Stimulated activated CD8-positive, alpha-beta memory T cell treated with anti-CD3 and anti-CD28 coated beads, Interleukin-2, amount 100 ng/mL, for 48 hours (primary cell): ENCODE results near the gene SEMA4B.

ENCODE experiments used
- DNase-seq, 2 donors: peaks; one replicate each; pipeline ENCODE4 v3.0.0-alpha.2; 2020; ENCODE audit warnings: low read depth in 2 of 2

Gene SEMA4B

GRCh38 chr15:90225504-90226234 lies 24.5 kb downstream of the SEMA4B start:
- no peak for DNase-seq

DNA sequence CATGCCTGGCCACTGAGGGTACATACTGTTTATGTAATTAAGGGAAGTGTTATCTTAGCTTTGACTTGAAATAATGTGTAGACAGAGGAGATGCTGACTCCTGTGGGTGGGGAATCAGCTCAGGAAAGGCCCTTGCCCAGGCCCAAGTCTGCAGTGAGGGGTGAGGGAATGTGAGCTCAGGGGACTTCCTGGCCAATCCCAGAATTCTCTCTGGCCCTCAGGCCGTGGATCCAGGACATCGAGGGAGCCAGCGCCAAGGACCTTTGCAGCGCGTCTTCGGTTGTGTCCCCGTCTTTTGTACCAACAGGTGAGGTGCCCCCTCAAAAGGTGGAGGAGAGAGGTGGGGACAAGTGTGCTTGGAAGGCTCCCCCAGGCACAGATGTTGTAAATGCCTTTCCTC lies 26.2 kb downstream of the SEMA4B start:
- no peak for DNase-seq

- DNase-seq: no peak
These were observed 27.0 kb downstream of the SEMA4B start for GRCh38 chr15:90227816-90228772.

DNA sequence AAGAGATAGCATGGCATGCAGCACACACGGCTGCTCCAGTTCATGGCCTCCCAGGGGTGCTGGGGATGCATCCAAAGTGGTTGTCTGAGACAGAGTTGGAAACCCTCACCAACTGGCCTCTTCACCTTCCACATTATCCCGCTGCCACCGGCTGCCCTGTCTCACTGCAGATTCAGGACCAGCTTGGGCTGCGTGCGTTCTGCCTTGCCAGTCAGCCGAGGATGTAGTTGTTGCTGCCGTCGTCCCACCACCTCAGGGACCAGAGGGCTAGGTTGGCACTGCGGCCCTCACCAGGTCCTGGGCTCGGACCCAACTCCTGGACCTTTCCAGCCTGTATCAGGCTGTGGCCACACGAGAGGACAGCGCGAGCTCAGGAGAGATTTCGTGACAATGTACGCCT lies 27.8 kb downstream of the SEMA4B start:
- no peak for DNase-seq

- no peak for DNase-seq
These were observed 29.0 kb downstream of the SEMA4B start for GRCh38 chr15:90230071-90230494.

GRCh38 chr15:90230610-90231009 lies 29.5 kb downstream of the SEMA4B start:
- no peak for DNase-seq

DNA sequence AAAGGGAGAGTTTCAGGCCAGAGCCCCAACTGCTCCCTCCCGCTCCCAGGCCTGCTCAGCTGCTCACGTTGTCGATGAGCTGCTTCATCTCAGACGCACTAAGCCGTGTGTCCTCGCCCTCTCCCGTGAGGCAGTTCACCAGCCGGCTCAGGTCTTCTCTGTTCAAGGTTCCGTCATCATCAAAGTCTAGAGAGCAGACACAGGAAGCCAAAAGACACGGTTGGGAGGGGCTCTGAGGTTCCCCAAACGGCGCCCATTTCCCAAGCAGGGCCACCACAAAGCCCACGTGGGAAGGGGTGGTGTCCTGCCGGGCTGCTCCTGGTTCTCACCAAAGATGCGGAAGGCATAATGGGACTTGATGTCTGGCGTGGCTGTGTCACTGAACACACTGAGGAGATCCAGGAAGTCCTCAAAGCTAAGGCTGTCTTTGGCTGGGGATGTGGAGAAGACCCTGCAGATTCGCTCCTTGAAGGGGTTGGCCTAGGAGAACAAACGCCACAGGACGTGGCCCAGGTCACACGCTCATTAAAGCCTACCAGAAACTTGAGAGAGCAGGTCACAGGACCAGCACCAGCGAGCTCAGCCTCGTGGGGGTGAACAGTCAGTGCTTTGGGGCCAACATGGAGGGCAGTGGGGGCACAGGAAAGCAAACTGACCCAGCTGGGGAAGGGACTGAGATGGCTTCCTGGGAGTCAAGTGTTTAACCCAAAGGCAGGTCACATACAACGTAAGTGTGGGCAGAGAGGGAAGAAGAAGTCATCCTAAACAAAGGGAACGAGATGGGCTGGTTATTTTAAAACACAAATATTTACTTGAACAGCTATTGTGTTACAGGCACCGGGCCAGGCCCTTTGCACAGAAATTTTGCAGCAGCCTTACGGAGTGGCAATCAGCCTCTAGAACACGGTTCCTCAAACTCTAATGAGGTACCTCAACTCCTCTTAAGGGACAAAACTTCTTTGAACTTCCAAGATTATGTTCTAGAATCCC lies 30.2 kb downstream of the SEMA4B start:
- DNase-seq: peak; percentile 16 to 50

GRCh38 chr15:90232196-90232595 lies 31.1 kb downstream of the SEMA4B start:
- DNase-seq: no peak

GRCh38 chr15:90232941-90233386 lies 31.8 kb downstream of the SEMA4B start:
- DNase-seq: no peak

- peak; percentile 94 to 98 for DNase-seq
These were observed 32.4 kb downstream of the SEMA4B start, which contains the start of gene CIB1 for GRCh38 chr15:90233387-90234095. CIB1 (minus strand) TSS chr15:90233941; CDS start chr15:90233885, 56 bp downstream.

DNA sequence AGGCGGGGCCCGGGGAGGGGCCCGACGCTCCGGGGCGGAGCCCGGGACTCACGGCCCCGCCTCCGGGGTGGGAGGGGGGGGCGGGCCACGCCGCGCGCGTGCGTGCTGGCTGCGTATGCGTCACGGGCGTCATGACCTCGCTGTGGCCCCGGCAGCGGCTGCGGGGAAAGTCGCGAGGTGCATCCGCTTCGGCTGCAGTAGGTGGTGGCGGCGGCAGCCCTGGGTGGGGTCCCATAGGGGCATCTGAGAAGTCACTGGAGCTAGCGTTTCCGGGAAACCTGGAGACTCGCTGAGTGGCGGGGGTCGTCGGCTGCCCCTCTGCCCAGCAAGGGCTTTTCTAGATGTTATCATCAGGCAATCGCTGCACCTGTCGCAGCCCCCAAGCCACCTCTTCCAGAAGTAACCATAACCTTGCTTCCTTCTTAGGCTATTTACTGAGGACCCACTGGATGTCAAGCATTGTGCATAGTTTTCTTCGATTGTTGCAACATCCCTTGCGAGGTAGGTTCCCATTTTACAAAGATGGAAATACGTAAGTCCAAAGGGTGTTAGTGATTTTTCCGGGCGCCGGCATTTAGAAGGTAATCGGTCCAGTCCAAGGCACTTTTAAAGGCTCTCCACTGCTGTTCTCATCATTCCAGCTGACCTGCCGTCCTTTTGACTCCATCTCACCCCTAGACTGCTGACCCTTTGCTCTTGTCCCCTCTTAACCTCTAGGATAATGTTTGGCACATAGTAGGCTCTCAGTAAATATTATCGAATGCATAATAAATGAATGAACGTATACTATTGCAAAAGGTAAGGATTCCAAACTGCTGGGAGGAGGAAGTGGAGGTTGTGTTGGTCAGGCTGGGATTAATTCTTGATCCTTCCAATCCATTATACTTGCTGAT lies 33.2 kb downstream of the SEMA4B start, which contains the start of gene GDPGP1:
Gene GDPGP1, plus strand, starts transcription at position 114 of the 893 bp plus-strand sequence. CDS start 6,700 bp downstream, outside the sequence.
- no peak for DNase-seq

- DNase-seq: no peak
These were observed 38.2 kb downstream of the SEMA4B start for GRCh38 chr15:90239371-90239770.

GRCh38 chr15:90240856-90241255 lies 39.7 kb downstream of the SEMA4B start:
- DNase-seq: no peak

- DNase-seq: no peak
These were observed 40.4 kb downstream of the SEMA4B start for GRCh38 chr15:90241343-90242192.

DNA sequence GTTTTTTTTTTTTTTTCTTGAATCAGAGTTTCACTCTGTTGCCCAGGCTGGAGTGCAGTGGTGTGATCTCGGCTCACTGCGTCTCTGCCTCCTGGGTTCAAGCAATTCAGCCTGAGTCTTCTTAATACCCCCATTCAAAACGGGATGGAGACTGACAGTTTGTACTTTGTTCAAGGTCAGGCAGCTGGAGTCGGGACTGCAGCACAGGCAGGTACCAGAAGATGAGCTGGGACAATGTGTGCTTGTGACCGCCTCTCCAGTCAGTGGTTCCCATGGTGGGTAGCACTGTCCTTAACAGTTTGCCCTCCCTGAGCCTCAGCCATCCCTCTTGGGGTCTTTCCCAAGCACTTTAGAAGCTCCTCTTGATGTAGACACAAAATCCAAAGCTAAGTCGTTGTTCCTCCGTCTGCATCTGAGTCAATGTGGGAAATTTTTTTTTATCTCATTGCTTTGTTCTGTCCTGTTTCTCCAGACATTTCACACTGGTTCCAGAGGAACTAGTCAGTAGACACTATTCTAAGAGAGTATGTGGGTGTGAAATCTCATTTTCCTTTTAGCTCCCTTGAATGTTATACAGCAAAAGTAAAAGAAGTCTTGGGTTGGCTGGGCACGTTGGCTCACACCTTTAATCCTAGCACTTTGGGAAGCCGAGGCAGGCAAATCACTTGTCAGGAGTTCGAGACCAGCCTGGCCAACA lies 43.0 kb downstream of the SEMA4B start:
- no peak for DNase-seq

GRCh38 chr15:90248789-90249202 lies 47.7 kb downstream of the SEMA4B start:
- no peak for DNase-seq

DNA sequence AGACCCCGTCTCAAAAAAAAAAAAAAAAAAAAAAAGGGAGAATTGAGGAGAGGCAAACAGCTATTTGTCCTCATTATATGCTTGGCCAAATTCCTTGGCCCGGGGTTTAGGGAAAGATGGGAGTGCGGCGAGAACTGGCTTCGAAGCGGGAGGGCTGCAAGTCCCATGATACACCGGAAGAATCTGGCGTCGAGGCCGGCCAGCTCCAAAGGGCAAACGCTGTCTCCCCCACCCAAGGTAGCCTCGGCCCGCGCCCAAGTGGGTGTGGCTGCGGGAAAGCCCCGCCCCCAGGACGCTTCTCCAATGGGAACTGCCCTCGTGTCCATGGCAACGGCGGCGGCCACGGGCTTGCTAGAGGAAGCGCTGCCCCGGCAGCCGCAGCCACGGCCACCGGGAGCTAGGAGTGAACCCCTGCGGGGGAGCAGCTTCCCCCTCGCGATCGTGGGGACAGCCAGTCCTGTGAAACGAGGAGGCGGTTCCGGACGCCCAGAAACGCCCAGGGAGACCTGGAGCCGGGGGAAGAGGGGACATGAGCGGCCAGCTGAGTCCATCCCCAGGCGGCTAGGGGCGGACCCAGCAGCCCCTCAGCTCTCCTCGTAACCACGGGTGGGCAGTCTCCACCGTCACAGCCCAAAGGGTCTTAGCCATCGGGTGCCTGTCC lies 48.2 kb downstream of the SEMA4B start, which contains the start of gene TTLL13:
Gene TTLL13, plus strand, starts transcription at position 354 of the 661 bp plus-strand sequence. CDS start 1,075 bp downstream, outside the sequence.
- DNase-seq: peak; percentile 71 to 89
